GM23248 (cell line): Measurements from ENCODE around the gene PLEKHG4B. TPM values are rescaled to one million over a fixed set of nuclear protein-coding genes. Genes with fewer than 3 reads are reported as not detected.

Experiments
- DNase-seq: peaks from one replicate; pipeline ENCODE4 v3.0.0-alpha.2; 2015
- H2AFZ ChIP-seq: fragments of 200-600 bp; sonication (generic); 2 replicates; pipeline ENCODE4 v1.6.1; 2016; ENCODE audit warnings: antibody characterized with exemption
- H3F3A ChIP-seq: fragments of 200-600 bp; sonication (generic); 2 replicates; pipeline ENCODE4 v1.6.1; 2016; ENCODE audit warnings: mild to moderate bottlenecking, antibody characterized with exemption, mixed run types; ENCODE audit not compliant: insufficient read depth
- H3K27ac ChIP-seq: fragments of 200-600 bp; sonication (generic); 2 replicates; pipeline ENCODE4 v1.5.1; 2016; ENCODE audit warnings: mild to moderate bottlenecking
- H3K27me3 ChIP-seq: fragments of 200-600 bp; sonication (generic); replicated peaks from 2 replicates; pipeline ENCODE4 v1.6.1; 2016; ENCODE audit warnings: mild to moderate bottlenecking; ENCODE audit not compliant: insufficient read depth
- H3K36me3 ChIP-seq: fragments of 200-600 bp; sonication (generic); 2 replicates; pipeline ENCODE4 v1.6.1; 2016; ENCODE audit warnings: low read depth, mild to moderate bottlenecking
- H3K4me1 ChIP-seq: fragments of 200-600 bp; sonication (generic); 2 replicates; pipeline ENCODE4 v1.6.1; 2016; ENCODE audit warnings: mild to moderate bottlenecking; ENCODE audit not compliant: insufficient read depth
- H3K4me2 ChIP-seq: fragments of 200-600 bp; sonication (generic); one replicate; pipeline ENCODE4 v1.6.1; 2016; ENCODE audit warnings: mild to moderate bottlenecking; ENCODE audit not compliant: unreplicated experiment
- H3K4me3 ChIP-seq: fragments of 200-600 bp; sonication (generic); 2 replicates; pipeline ENCODE4 v1.5.1; 2016; ENCODE audit warnings: mild to moderate bottlenecking
- H3K79me2 ChIP-seq: fragments of 200-600 bp; sonication (generic); 2 replicates; pipeline ENCODE4 v1.6.1; 2016; ENCODE audit warnings: mild to moderate bottlenecking; ENCODE audit not compliant: insufficient read depth
- H3K9ac ChIP-seq: fragments of 200-600 bp; sonication (generic); 2 replicates; pipeline ENCODE4 v1.6.1; 2016; ENCODE audit warnings: mild to moderate bottlenecking
- H3K9me2 ChIP-seq: fragments of 200-600 bp; sonication (generic); 2 replicates; pipeline ENCODE4 v1.6.1; 2016; ENCODE audit warnings: mixed run types, mild to moderate bottlenecking, moderate library complexity; ENCODE audit not compliant: insufficient read depth
- H3K9me3 ChIP-seq: fragments of 200-600 bp; sonication (generic); one replicate; pipeline ENCODE4 v1.6.1; 2017; ENCODE audit warnings: low read depth
- H4K20me1 ChIP-seq: fragments of 200-600 bp; sonication (generic); 2 replicates; pipeline ENCODE4 v1.6.0; 2016; ENCODE audit not compliant: insufficient read depth
- EZH2 ChIP-seq: fragments of 200-600 bp; sonication (generic); IDR thresholded peaks from 2 replicates; pipeline ENCODE4 v1.6.1; 2018; ENCODE audit warnings: antibody characterized with exemption, mild to moderate bottlenecking; ENCODE audit not compliant: insufficient read depth, poor library complexity, severe bottlenecking
- EZH2phosphoT487 ChIP-seq: fragments of 200-600 bp; sonication (generic); IDR thresholded peaks from 2 replicates; pipeline ENCODE4 v1.6.1; 2018; ENCODE audit warnings: antibody characterized with exemption, moderate library complexity, mild to moderate bottlenecking, low read depth; ENCODE audit not compliant: insufficient read depth
- WGBS, 2 experiments: methylation state at CpG; one replicate each; pipeline ENCODE4 v1.1.6; 2015 to 2017; ENCODE audit warnings: low lambda C conversion rate in 2 of 2, low coverage in 1 of 2; ENCODE audit errors: missing lambda C conversion rate in 2 of 2; 5-methylcytosine and 5-hydroxymethylcytosine counted together
- in situ Hi-C: fragments of 300-500 bp; cut with MboI; formaldehyde crosslinking; loops from 2 replicates; pipeline ENCODE4 v1.15.0; 2020
- polyA plus RNA-seq: library from polyadenylated mRNA; unstranded; fragments of >200 nt; fragmentation: Nextera tagmentation; extraction: Ambion mirVana; gene quantifications from 2 replicates; pipeline ENCODE4 v1.2.1, GENCODE V29; 2016
- total RNA-seq: library from RNA; depleted of rRNA; stranded (reverse); fragments of >200 nt; shearing (Covaris generic); gene quantifications from 2 replicates; pipeline ENCODE4 v1.2.3, GENCODE V29; 2014

Gene PLEKHG4B
- total and polyA plus RNA-seq, 2 experiments from 2014 or later = not detected

DNA sequence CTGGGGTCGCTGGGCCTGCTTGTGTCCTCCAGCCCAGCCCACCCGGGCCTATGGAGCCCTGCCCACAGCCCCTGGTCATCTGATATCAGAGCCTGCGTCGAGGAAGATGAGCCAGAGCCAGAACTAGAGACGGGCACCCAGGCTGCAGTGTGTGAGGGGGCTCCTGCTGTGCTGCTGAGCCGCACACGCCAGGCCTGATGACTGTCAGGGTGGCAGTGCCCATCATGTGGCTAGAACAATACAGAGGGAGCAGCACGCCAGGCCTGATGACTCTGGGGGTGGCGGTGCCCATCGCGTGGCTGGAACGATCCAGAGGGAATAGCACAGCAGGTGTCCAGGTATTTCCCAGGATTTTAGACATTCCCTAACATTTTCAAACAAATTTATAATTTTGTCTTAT, 90.2 kb downstream of the PLEKHG4B start:
- H3K4me2 ChIP-seq = no peak overlapping the region
- H3K27ac ChIP-seq = no peak overlapping the region
- no peaks in the 10 kb centered on the region for H3K9me2 ChIP-seq
- H4K20me1 ChIP-seq = no peaks in the 10 kb centered on the region
- in situ Hi-C loops = no loop called here
- no peaks in the 10 kb centered on the region for H3K79me2 ChIP-seq
- no peak overlapping the region for H3K4me3 ChIP-seq
- H3F3A ChIP-seq = no peaks in the 10 kb centered on the region
- H2AFZ ChIP-seq = no peak overlapping the region
- H3K9me3 ChIP-seq = no peaks in the 10 kb centered on the region
- TF ChIP-seq EZH2phosphoT487 (no peak), EZH2 (no peak)
- 83 to 88% methylated on average over 12 of the region's 12 CpGs for WGBS, 2 experiments
- peaks cover 2% of the 10 kb centered on the region; the same call in 1 of the 2 replicates for H3K27me3 ChIP-seq
- H3K9ac ChIP-seq = no peak overlapping the region
- no peaks in the 10 kb centered on the region for H3K36me3 ChIP-seq
- no peak for DNase-seq
- peaks cover 4% of the 10 kb centered on the region; the same call in 1 of the 2 replicates for H3K4me1 ChIP-seq

- Histone ChIP-seq H3K4me3 (no peak overlapping the region), H3K27me3 (no peaks in the 10 kb centered on the region), H3K4me1 (peaks cover 4% of the 10 kb centered on the region; the same call in 1 of the 2 replicates), H3K9ac (no peak overlapping the region), H2AFZ (no peak overlapping the region), H3K9me2 (no peaks in the 10 kb centered on the region), H3K79me2 (no peaks in the 10 kb centered on the region), H3K4me2 (no peak overlapping the region), H3K9me3 (no peaks in the 10 kb centered on the region), H3K27ac (no peak overlapping the region), H3K36me3 (no peaks in the 10 kb centered on the region), H4K20me1 (no peaks in the 10 kb centered on the region), H3F3A (no peaks in the 10 kb centered on the region)
- no peak for TF ChIP-seq EZH2phosphoT487
- TF ChIP-seq EZH2 = no peak
- no peak for DNase-seq
- 46 to 58% methylated on average over 7 of the region's 7 CpGs for WGBS, 2 experiments
- in situ Hi-C loops = no loop called here
Observed at GRCh38 chr5:184471-184870, 92.5 kb downstream of the PLEKHG4B start.

DNA sequence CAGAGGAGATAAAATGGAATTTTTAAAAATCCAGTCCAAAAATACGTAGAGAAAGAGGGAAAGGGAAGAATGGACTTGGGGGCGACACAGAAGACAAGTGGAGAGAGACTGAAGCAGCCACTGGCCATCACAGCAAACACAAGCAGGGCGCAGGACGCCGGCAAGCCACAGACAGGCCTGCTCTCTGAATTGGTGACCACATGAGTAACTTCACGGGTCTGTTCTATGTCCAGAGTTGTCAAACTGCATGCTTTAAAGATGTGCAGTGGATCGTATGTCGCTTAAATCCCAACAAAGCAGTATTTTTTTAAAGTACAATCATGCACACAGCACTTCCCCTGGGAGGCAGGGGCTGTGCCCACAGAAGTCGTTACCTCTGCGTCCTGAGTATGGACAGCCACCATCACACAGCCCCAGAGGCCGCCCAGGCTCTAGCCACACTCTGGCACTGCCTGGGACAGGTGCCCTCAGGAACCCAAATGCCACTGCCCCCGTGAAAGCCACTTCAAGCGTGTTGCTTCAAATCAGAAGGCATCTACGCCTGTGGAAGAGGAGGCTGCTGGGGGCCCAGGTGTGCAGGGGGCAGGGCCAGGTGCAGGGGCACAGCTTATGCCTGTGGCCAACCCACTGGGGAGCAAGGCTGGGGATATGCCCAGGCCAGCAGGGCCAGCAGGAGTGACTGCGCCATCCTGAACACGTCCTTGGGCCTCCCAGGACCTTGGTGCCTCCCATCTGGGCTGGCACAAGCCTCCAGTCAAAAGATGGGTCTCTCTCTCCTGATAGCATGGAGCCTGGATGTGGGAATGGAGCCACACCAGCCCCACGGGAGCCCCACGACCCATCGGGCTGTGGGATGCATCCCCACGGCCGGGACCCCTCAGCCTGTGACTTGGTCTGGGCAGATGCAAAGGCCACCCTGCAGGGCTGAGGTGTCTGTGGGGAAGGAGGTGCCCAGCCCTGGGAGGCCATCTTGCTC, 93.4 kb downstream of the PLEKHG4B start:
- in situ Hi-C loops = no loop called here
- Histone ChIP-seq H3K9ac (no peak overlapping the region), H3K9me2 (no peaks in the 10 kb centered on the region), H4K20me1 (no peaks in the 10 kb centered on the region), H3K9me3 (no peaks in the 10 kb centered on the region), H3K4me3 (no peak overlapping the region), H3K79me2 (no peaks in the 10 kb centered on the region), H3K4me1 (peaks cover 4% of the 10 kb centered on the region; the same call in 1 of the 2 replicates), H3K4me2 (no peak overlapping the region), H3K27ac (no peak overlapping the region), H3K27me3 (no peaks in the 10 kb centered on the region), H3F3A (no peaks in the 10 kb centered on the region), H2AFZ (no peak overlapping the region), H3K36me3 (no peaks in the 10 kb centered on the region)
- DNase-seq = no peak
- WGBS, 2 experiments = 63 to 68% methylated on average over 21 of the region's 21 CpGs
- TF ChIP-seq EZH2phosphoT487 = no peak

GRCh38 chr5:186091-187041, 94.4 kb downstream of the PLEKHG4B start:
- no peak for DNase-seq
- H3K9ac ChIP-seq = no peak overlapping the region
- H3K4me3 ChIP-seq = no peak overlapping the region
- 74 to 80% methylated on average over 19 to 28 of the region's 28 CpGs for WGBS, 2 experiments
- H3K4me1 ChIP-seq = peaks cover 4% of the 10 kb centered on the region; the same call in 1 of the 2 replicates
- no peaks in the 10 kb centered on the region for H3K9me3 ChIP-seq
- no peaks in the 10 kb centered on the region for H4K20me1 ChIP-seq
- no peaks in the 10 kb centered on the region; the same call in 1 of the 2 replicates for H3K27me3 ChIP-seq
- H3F3A ChIP-seq = no peaks in the 10 kb centered on the region
- H3K79me2 ChIP-seq = no peaks in the 10 kb centered on the region
- no peaks in the 10 kb centered on the region for H3K9me2 ChIP-seq
- TF ChIP-seq EZH2phosphoT487 (no peak), EZH2 (no peak)
- in situ Hi-C loops = no loop called here
- no peak overlapping the region for H3K4me2 ChIP-seq
- no peaks in the 10 kb centered on the region for H3K36me3 ChIP-seq
- no peak overlapping the region for H3K27ac ChIP-seq
- H2AFZ ChIP-seq = no peak overlapping the region
